HepG2 (cell line): ENCODE measurements around the gene FETUB. TPM values are rescaled to one million over a fixed set of nuclear protein-coding genes. Genes with fewer than 3 reads are reported as not detected.

Source experiments
- ETV5 ChIP-seq: IDR thresholded peaks from 2 replicates; pipeline ENCODE4 v1.6.1; 2018; ENCODE audit warnings: missing biosample characterization, missing genetic modification reagents, inconsistent platforms, borderline replicate concordance
- FOXA1 ChIP-seq, 2 experiments: fragments of 450-650 bp in 1 of 2; sonication (generic) in 1 of 2; formaldehyde crosslinking in 1 of 2; IDR thresholded peaks; 2 replicates each; pipeline versions ENCODE4 v1.4.0 to v1.6.1; 2016 to 2020; ENCODE audit warnings: missing genetic modification reagents in 1 of 2
- HOXA5 ChIP-seq: sonication (generic); formaldehyde crosslinking; IDR thresholded peaks from 2 replicates; pipeline ENCODE4 v1.4.0; 2020; ENCODE audit warnings: missing genetic modification reagents
- KAT2B ChIP-seq: fragments of 150-350 bp; IDR thresholded peaks from 2 replicates; pipeline ENCODE4 v1.6.1; 2014; ENCODE audit warnings: low read depth, low read length, borderline replicate concordance
- KDM1A ChIP-seq: IDR thresholded peaks from 2 replicates; pipeline ENCODE4 v1.6.1; 2016; ENCODE audit warnings: missing compliant biosample characterization
- KLF9 ChIP-seq: IDR thresholded peaks from 2 replicates; pipeline ENCODE4 v1.6.1; 2016; ENCODE audit warnings: low read depth
- NFE2L2 ChIP-seq: fragments of 150-350 bp; IDR thresholded peaks from 2 replicates; pipeline ENCODE4 v1.6.1; 2014; ENCODE audit warnings: low read length
- PRPF4 ChIP-seq: fragments of 200-400 bp; formaldehyde crosslinking; IDR thresholded peaks from 2 replicates; pipeline ENCODE4 v1.6.1; 2016; ENCODE audit warnings: low read length, low read depth; ENCODE audit not compliant: poor library complexity, severe bottlenecking
- SKIL ChIP-seq: sonication (generic); formaldehyde crosslinking; IDR thresholded peaks from 2 replicates; pipeline ENCODE4 v1.8.0; 2022; ENCODE audit warnings: missing genetic modification reagents, mild to moderate bottlenecking, moderate library complexity, borderline replicate concordance
- SNAI1 ChIP-seq: sonication (generic); formaldehyde crosslinking; IDR thresholded peaks from 2 replicates; pipeline ENCODE4 v1.5.0; 2020; ENCODE audit warnings: mild to moderate bottlenecking, missing genetic modification reagents, borderline replicate concordance
- TARDBP ChIP-seq: sonication (generic); formaldehyde crosslinking; IDR thresholded peaks from 2 replicates; pipeline ENCODE4 v1.8.0; 2022; ENCODE audit warnings: mild to moderate bottlenecking, missing genetic modification reagents
- TERF1 ChIP-seq: sonication (generic); formaldehyde crosslinking; IDR thresholded peaks from 2 replicates; pipeline ENCODE4 v1.8.0; 2022; ENCODE audit warnings: mild to moderate bottlenecking, missing genetic modification reagents, moderate library complexity
- TP53 ChIP-seq: sonication (generic); formaldehyde crosslinking; conservative IDR thresholded peaks from 2 replicates; pipeline ENCODE4 v1.4.0; 2020; ENCODE audit warnings: missing genetic modification reagents
- ZBTB14 ChIP-seq: sonication (generic); formaldehyde crosslinking; IDR thresholded peaks from 2 replicates; pipeline ENCODE4 v1.4.0; 2020; ENCODE audit warnings: missing genetic modification reagents
- ZFP91 ChIP-seq: sonication (generic); formaldehyde crosslinking; IDR thresholded peaks from 2 replicates; pipeline ENCODE4 v1.9.0; 2022; ENCODE audit warnings: missing genetic modification reagents, mild to moderate bottlenecking, borderline replicate concordance
- ZNF281 ChIP-seq: sonication (generic); formaldehyde crosslinking; IDR thresholded peaks from 2 replicates; pipeline ENCODE4 v1.4.0; 2020; ENCODE audit warnings: missing genetic modification reagents, borderline replicate concordance
- polyA plus RNA-seq, 8 experiments: library from polyadenylated mRNA; depleted of rRNA in 3 of 8; stranded (reverse) in 7 of 8; unstranded in 1 of 8; fragments of >200 nt; fragmentation: Illumina TruSeq in 4 of 8; extraction: Trizol in 4 of 8; gene quantifications; 2 replicates each; pipeline versions ENCODE4 v1.2.1 to v1.2.3, GENCODE V29; 2011 to 2016; ENCODE audit warnings: low read depth in 4 of 8, missing spikeins in 1 of 8, mixed read lengths in 1 of 8; ENCODE audit not compliant: insufficient read depth in 1 of 8
- total RNA-seq, 5 experiments: library from RNA; depleted of rRNA; stranded (reverse); fragments of >200 nt; fragmentation: Illumina TruSeq; extraction: Trizol; gene quantifications; 2 replicates each; pipeline ENCODE4 v1.2.3, GENCODE V29; 2016; ENCODE audit warnings: low read depth in 1 of 5

Gene FETUB
- total and polyA plus RNA-seq, 2 of the 13 experiments (the other 11 are each of a cell fraction or from before 2014, with no cell fraction given), result 2.1 to 4.4 TPM

GRCh38 chr3:186630950-186631641, 9.1 kb upstream of the FETUB start (continued):
- TF ChIP-seq ZNF281 (peak; percentile 78), ETV5 (no peak; the same call in 1 of the 2 replicates), ZFP91 (CRISPR knock-in tag) (peak; percentile 21; the same call in 1 of the 2 replicates), KLF9 (CRISPR knock-in tag) (no peak), SKIL (CRISPR knock-in tag) (peak; percentile 82), TP53 (CRISPR knock-in tag) (0 out of 2 replicates have a peak, but pooled peaks have one; percentile 21), NFE2L2 (no peak), SNAI1 (CRISPR knock-in tag) (0 out of 2 replicates have a peak, but pooled peaks have one; percentile 22), KAT2B (no peak), TERF1 (CRISPR knock-in tag) (no peak), ZBTB14 (CRISPR knock-in tag) (no peak), TARDBP (CRISPR knock-in tag) (peak; percentile 96), FOXA1 (IDR thresholded peaks at IDR 0.05) (no peak), FOXA1 (CRISPR knock-in tag; IDR thresholded peaks at IDR 0.05) (peak; percentile 82), PRPF4 (no peak), HOXA5 (CRISPR knock-in tag) (peak; percentile 50; the same call in 1 of the 2 replicates), KDM1A (CRISPR knock-in tag) (peak; percentile 67; the same call in 1 of the 2 replicates)
